Right lobe of liver (tissue), 4 donors: ENCODE measurements around the gene SDK1.

Experiments used
- CTCF ChIP-seq, 4 donors: fragments of 200-600 bp in 3 of 4; fragments of 450-650 bp in 1 of 4; IDR thresholded peaks; one replicate each; pipeline versions ENCODE4 v1.5.1 to v1.8.0; 2016 to 2022; ENCODE audit warnings: antibody characterized with exemption in 4 of 4, mild to moderate bottlenecking in 2 of 4
- POLR2A ChIP-seq: fragments of 450-650 bp; IDR thresholded peaks from one replicate; pipeline ENCODE4 v1.6.1; 2017; ENCODE audit warnings: antibody characterized with exemption, mild to moderate bottlenecking
- donor health status: DM: no; HTN: no; CAD: no.
- donor health status: DM: no; HTN: no; CAD: no.
- donor health status: DM: no; HTN: yes; CAD: no.

- TF ChIP-seq CTCF (IDR thresholded peaks at IDR 0.05) (no peak), POLR2A (no peak)
Observed at GRCh38 chr7:4009211-4010060, 708.4 kb downstream of the SDK1 start.
